A673 (cell line): ENCODE data around the gene INPP4B. TPM values are rescaled to one million over a fixed set of nuclear protein-coding genes. Genes with fewer than 3 reads are reported as not detected.

Experiments
- Bru-seq: library from RNA; stranded (reverse); fragments of 400-500 nt; gene quantifications from one replicate; lab custom pipeline; 2021; lab: Mats Ljungman, UMichigan
- BruChase-seq, 2 experiments: library from RNA; stranded (reverse); fragments of 400-500 nt; gene quantifications; one replicate each; lab custom pipeline; 2021; lab: Mats Ljungman, UMichigan
- BruUV-seq: library from RNA; stranded (reverse); fragments of 400-500 nt; replicated peaks from 2 replicates; lab custom pipeline; 2021; lab: Mats Ljungman, UMichigan
- CTCF ChIA-PET: fragments of 300-600 bp; sonication (Branson Sonifier 250); formaldehyde crosslinking; loops from one replicate; lab custom pipeline; 2022; ENCODE audit warnings: antibody characterized with exemption; lab: Charles Lee
- POLR2A ChIA-PET: fragments of 300-600 bp; sonication (Branson Sonifier 250); formaldehyde crosslinking; loops from one replicate; lab custom pipeline; 2022; ENCODE audit warnings: antibody characterized with exemption; ENCODE audit not compliant: low non-redundant PET; lab: Charles Lee
- DNase-seq: peaks from one replicate; pipeline ENCODE4 v3.0.0-alpha.2; 2015; ENCODE audit warnings: low spot score
- H3K27ac ChIP-seq: fragments of 200-600 bp; sonication (generic); 2 replicates; pipeline ENCODE4 v1.5.1; 2016; ENCODE audit warnings: mixed run types, low read depth, mild to moderate bottlenecking, mixed read lengths, antibody characterized with exemption, low read length; ENCODE audit not compliant: poor library complexity, severe bottlenecking
- H3K27me3 ChIP-seq: fragments of 200-600 bp; sonication (generic); replicated peaks from 2 replicates; pipeline ENCODE4 v1.6.1; 2017; ENCODE audit warnings: mixed run types, low read depth, mild to moderate bottlenecking, mixed read lengths, antibody characterized with exemption, low read length; ENCODE audit not compliant: insufficient read depth, poor library complexity
- H3K36me3 ChIP-seq: fragments of 200-600 bp; sonication (generic); 2 replicates; pipeline ENCODE4 v1.6.1; 2016; ENCODE audit warnings: mixed run types, mild to moderate bottlenecking, mixed read lengths, antibody characterized with exemption, low read length; ENCODE audit not compliant: insufficient read depth, poor library complexity, severe bottlenecking
- H3K4me1 ChIP-seq: fragments of 200-600 bp; sonication (generic); 2 replicates; pipeline ENCODE4 v1.6.1; 2017; ENCODE audit warnings: mixed run types, mild to moderate bottlenecking, mixed read lengths, antibody characterized with exemption, low read length; ENCODE audit not compliant: insufficient read depth, poor library complexity, severe bottlenecking
- H3K4me3 ChIP-seq: fragments of 200-600 bp; sonication (generic); 2 replicates; pipeline ENCODE4 v1.5.1; 2016; ENCODE audit warnings: low read depth, mixed run types, mild to moderate bottlenecking, mixed read lengths, low read length; ENCODE audit not compliant: poor library complexity, severe bottlenecking
- H3K9me3 ChIP-seq: fragments of 200-600 bp; sonication (generic); 2 replicates; pipeline ENCODE4 v1.6.1; 2016; ENCODE audit warnings: mixed run types, low read depth, mild to moderate bottlenecking, mixed read lengths, antibody characterized with exemption, low read length; ENCODE audit not compliant: poor library complexity, severe bottlenecking
- EZH2 ChIP-seq: fragments of 200-600 bp; sonication (generic); IDR thresholded peaks from 2 replicates; pipeline ENCODE4 v1.6.1; 2017; ENCODE audit warnings: borderline replicate concordance, low read depth, mild to moderate bottlenecking, mixed read lengths, antibody characterized with exemption, low read length; ENCODE audit not compliant: poor library complexity, severe bottlenecking
- intact Hi-C: fragments of 100-400 bp; cut with micrococcal nuclease; formaldehyde crosslinking; loops from one replicate; pipeline ENCODE4 v1.10.0; 2022; ENCODE audit not compliant: unreplicated experiment
- long read RNA-seq: library from polyadenylated mRNA; stranded (forward); transcript quantifications from one replicate; pipeline ENCODE4 v2.0.0, GENCODE V29; 2022
- total RNA-seq: library from RNA; stranded (reverse); gene quantifications from 2 replicates; pipeline ENCODE4 v1.2.3, GENCODE V29; 2021
- TF ChIP-seq, protein P1 (sequence below): fragments of 300-800, 200-600 bp; sonication (generic); conservative IDR thresholded peaks from 2 replicates; pipeline ENCODE4 v1.5.1; 2017; ENCODE audit warnings: low read depth, mild to moderate bottlenecking, antibody characterized with exemption, low read length, moderate library complexity, mixed read lengths

INPP4B gene
- 13.1 and 17.5 TPM in 2 replicates for total RNA-seq
- Bru-seq, nascent RNA, result percentile 61 among the genes with signal in this experiment
- BruChase-seq, experiment 1, labeled RNA remaining after a 2-hour chase, result percentile 49 among the genes with signal in this experiment
- percentile 41 among the genes with signal in this experiment for BruChase-seq, experiment 2, labeled RNA remaining after a 6-hour chase
- long read RNA-seq, partial matches to known transcripts, result 15 of 23 reads
- long read RNA-seq, other reads (novel, unspliced or antisense), result 8 of 23 reads

GRCh38 chr4:142846108-142846728 is at the start of gene INPP4B:
Gene INPP4B (minus strand): TSS chr4:142846301.
- DNase-seq, result peak; percentile 63
- Histone ChIP-seq H3K4me3 (peak within 1 kb of the TSS; percentile 44), H3K36me3 (no peaks in the 10 kb centered on the region), H3K27ac (no peak within 1 kb of the TSS), H3K4me1 (no peaks in the 10 kb centered on the region), H3K9me3 (no peaks in the 10 kb centered on the region), H3K27me3 (peaks cover 65% of the 10 kb centered on the region)
- TF ChIP-seq, protein P1, sequence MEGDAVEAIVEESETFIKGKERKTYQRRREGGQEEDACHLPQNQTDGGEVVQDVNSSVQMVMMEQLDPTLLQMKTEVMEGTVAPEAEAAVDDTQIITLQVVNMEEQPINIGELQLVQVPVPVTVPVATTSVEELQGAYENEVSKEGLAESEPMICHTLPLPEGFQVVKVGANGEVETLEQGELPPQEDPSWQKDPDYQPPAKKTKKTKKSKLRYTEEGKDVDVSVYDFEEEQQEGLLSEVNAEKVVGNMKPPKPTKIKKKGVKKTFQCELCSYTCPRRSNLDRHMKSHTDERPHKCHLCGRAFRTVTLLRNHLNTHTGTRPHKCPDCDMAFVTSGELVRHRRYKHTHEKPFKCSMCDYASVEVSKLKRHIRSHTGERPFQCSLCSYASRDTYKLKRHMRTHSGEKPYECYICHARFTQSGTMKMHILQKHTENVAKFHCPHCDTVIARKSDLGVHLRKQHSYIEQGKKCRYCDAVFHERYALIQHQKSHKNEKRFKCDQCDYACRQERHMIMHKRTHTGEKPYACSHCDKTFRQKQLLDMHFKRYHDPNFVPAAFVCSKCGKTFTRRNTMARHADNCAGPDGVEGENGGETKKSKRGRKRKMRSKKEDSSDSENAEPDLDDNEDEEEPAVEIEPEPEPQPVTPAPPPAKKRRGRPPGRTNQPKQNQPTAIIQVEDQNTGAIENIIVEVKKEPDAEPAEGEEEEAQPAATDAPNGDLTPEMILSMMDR, result no peak
- no peak for TF ChIP-seq EZH2
- CTCF ChIA-PET, result no interaction called here
- POLR2A ChIA-PET, result no interaction called here
- intact Hi-C loops, result loop anchor here (2.0 to 10.0 kb wide), 2 partner anchors 721 to 1541 kb away; no protein-coding TSS in a partner anchor
- BruUV-seq, result no TSS peak

DNA sequence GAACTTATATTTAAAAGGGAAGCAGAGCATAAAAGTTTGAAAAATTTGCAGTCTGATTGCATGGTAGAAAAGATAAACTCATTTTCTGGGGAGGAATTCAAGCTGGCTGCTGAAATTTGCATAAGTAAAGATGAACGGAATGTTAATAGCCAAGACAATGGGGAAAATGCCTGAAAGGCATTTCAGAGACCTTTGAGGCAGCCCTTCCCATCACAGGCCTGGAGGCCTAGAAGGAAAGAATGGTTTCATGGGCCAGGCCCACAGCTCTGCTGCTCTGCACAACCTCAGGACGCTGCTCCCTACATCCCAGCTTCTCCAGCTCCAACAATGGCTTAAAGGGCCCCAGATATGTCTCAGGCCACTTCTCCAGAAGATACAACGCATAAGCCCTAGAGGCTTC is 46.9 kb upstream of the INPP4B start:
- TF ChIP-seq, protein P1, result no peak
- TF ChIP-seq EZH2, result no peak
- H3K27ac ChIP-seq, result no peak overlapping the region
- intact Hi-C loops, result no loop called here
- no peaks in the 10 kb centered on the region for H3K4me1 ChIP-seq
- no peaks in the 10 kb centered on the region for H3K9me3 ChIP-seq
- no peaks in the 10 kb centered on the region for H3K36me3 ChIP-seq
- no peaks in the 10 kb centered on the region for H3K27me3 ChIP-seq
- H3K4me3 ChIP-seq, result no peak overlapping the region
- ChIA-PET POLR2A (no interaction called here), CTCF (no interaction called here)
- no TSS peak for BruUV-seq
- no peak for DNase-seq

DNA sequence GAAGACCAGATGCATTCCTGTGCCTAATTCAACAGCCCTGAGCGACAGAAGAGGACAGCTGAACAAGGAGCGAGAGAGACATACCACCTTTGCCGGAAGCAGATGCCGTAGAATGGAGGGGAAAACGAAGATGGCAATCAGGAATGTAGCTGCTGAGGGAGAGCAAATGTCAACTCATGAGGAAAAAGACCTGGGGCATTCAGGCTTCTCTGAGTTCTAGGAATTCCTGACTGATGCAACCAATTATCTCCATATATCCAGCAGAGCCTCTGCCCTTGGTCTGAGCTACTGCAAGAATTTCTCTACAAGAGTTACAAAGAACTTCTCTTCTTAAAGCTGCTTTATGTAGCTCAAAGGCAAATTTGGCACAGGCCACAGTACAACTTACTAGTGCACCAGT is 40.5 kb upstream of the INPP4B start:
- Histone ChIP-seq H3K27ac (no peak overlapping the region), H3K4me3 (no peak overlapping the region), H3K4me1 (no peaks in the 10 kb centered on the region), H3K36me3 (no peaks in the 10 kb centered on the region), H3K27me3 (no peaks in the 10 kb centered on the region), H3K9me3 (no peaks in the 10 kb centered on the region)
- no TSS peak for BruUV-seq
- DNase-seq, result no peak
- POLR2A ChIA-PET, result interaction anchor here (0.6 kb wide), 1 partner anchor 32 kb away, joined by 5 read pairs; no protein-coding TSS in a partner anchor
- intact Hi-C loops, result no loop called here
- TF ChIP-seq, protein P1, result no peak
- no peak for TF ChIP-seq EZH2
- CTCF ChIA-PET, result no interaction called here
